Liver (tissue), 9 donors: ENCODE measurements around the gene CHD5. TPM values are rescaled to one million over a fixed set of nuclear protein-coding genes. Genes with fewer than 3 reads are reported as not detected.

Experiments used
- DNase-seq: peaks from one replicate; pipeline ENCODE4 v3.0.0-alpha.2; 2017; ENCODE audit warnings: low spot score
- H3K27ac ChIP-seq, 2 donors: one replicate each; pipeline ENCODE4 v1.7.0; 2013; ENCODE audit warnings: inconsistent platforms in 2 of 2, low read length in 2 of 2, control low read depth in 1 of 2, low read depth in 1 of 2, mild to moderate bottlenecking in 1 of 2
- H3K27me3 ChIP-seq, 4 donors: one replicate each; pipeline versions ENCODE4 v1.6.1 to v1.7.0; 2013; ENCODE audit warnings: low read length in 3 of 4, inconsistent platforms in 1 of 4, mild to moderate bottlenecking in 1 of 4, moderate library complexity in 1 of 4; ENCODE audit not compliant: control insufficient read depth in 4 of 4, insufficient read depth in 4 of 4
- H3K36me3 ChIP-seq, 4 donors: one replicate each; pipeline versions ENCODE4 v1.6.1 to v1.7.0; 2013; ENCODE audit warnings: low read length in 3 of 4, mild to moderate bottlenecking in 3 of 4, low read depth in 1 of 4, moderate library complexity in 1 of 4; ENCODE audit not compliant: control insufficient read depth in 4 of 4, insufficient read depth in 3 of 4
- H3K4me1 ChIP-seq, 4 donors: one replicate each; pipeline versions ENCODE4 v1.6.1 to v1.7.0; 2013; ENCODE audit warnings: low read length in 3 of 4, mild to moderate bottlenecking in 3 of 4, moderate library complexity in 1 of 4; ENCODE audit not compliant: control insufficient read depth in 4 of 4, insufficient read depth in 4 of 4
- H3K4me3 ChIP-seq, 3 donors: one replicate each; pipeline versions ENCODE4 v1.6.1 to v1.7.0; 2013; ENCODE audit warnings: low read length in 3 of 3, control low read depth in 1 of 3, low read depth in 1 of 3, mild to moderate bottlenecking in 1 of 3
- H3K9ac ChIP-seq, 2 donors: one replicate each; pipeline ENCODE4 v1.7.0; 2013; ENCODE audit warnings: low read length in 2 of 2, mild to moderate bottlenecking in 2 of 2, moderate library complexity in 2 of 2, control low read depth in 1 of 2, low read depth in 1 of 2
- H3K9me3 ChIP-seq, 4 donors: one replicate each; pipeline versions ENCODE4 v1.6.1 to v1.7.0; 2013; ENCODE audit warnings: low read length in 3 of 4; ENCODE audit not compliant: control insufficient read depth in 4 of 4
- EGR1 ChIP-seq, 2 donors: IDR thresholded peaks; 2 replicates each; pipeline ENCODE4 v1.6.1; 2016 to 2018; ENCODE audit warnings: antibody characterized with exemption in 2 of 2, low read depth in 2 of 2
- FOXA2 ChIP-seq: IDR thresholded peaks from 2 replicates; pipeline ENCODE4 v1.6.1; 2016; ENCODE audit warnings: antibody characterized with exemption
- GABPA ChIP-seq, 2 donors: IDR thresholded peaks in 1 of 2; conservative IDR thresholded peaks in 1 of 2; 2 replicates each; pipeline ENCODE4 v1.6.1; 2016; ENCODE audit warnings: antibody characterized with exemption in 2 of 2, mild to moderate bottlenecking in 1 of 2, moderate library complexity in 1 of 2
- HNF4A ChIP-seq, 2 donors: conservative IDR thresholded peaks; 2 replicates each; pipeline ENCODE4 v1.6.1; 2016; ENCODE audit warnings: antibody characterized with exemption in 2 of 2, mild to moderate bottlenecking in 2 of 2
- HNF4G ChIP-seq: IDR thresholded peaks from 2 replicates; pipeline ENCODE4 v1.6.1; 2016; ENCODE audit warnings: antibody characterized with exemption
- NR2F2 ChIP-seq: IDR thresholded peaks from 2 replicates; pipeline ENCODE4 v1.6.1; 2016; ENCODE audit warnings: antibody characterized with exemption
- RAD21 ChIP-seq, 2 donors: IDR thresholded peaks; 2 replicates each; pipeline ENCODE4 v1.6.1; 2016; ENCODE audit warnings: antibody characterized with exemption in 2 of 2, mild to moderate bottlenecking in 2 of 2
- RXRA ChIP-seq, 2 donors: IDR thresholded peaks; 2 replicates each; pipeline ENCODE4 v1.6.1; 2017 to 2018; ENCODE audit warnings: antibody characterized with exemption in 2 of 2, mild to moderate bottlenecking in 1 of 2
- SP1 ChIP-seq: IDR thresholded peaks from 2 replicates; pipeline ENCODE4 v1.6.1; 2018; ENCODE audit warnings: antibody characterized with exemption, mild to moderate bottlenecking
- YY1 ChIP-seq: IDR thresholded peaks from 2 replicates; pipeline ENCODE4 v1.6.1; 2016; ENCODE audit warnings: antibody characterized with exemption, mild to moderate bottlenecking
- WGBS: extraction: QIAGEN DNeasy Blood & Tissue Kit; methylation state at CpG from one replicate; pipeline ENCODE4 v1.1.7; 2013; 5-methylcytosine and 5-hydroxymethylcytosine counted together
- polyA plus RNA-seq, 2 donors: library from polyadenylated mRNA; stranded (reverse) in 1 of 2; unstranded in 1 of 2; fragments of 200-250 nt in 1 of 2; fragments of >200 nt in 1 of 2; fragmentation: Nextera tagmentation in 1 of 2; extraction: Ambion mirVana in 1 of 2; gene quantifications; one replicate each; pipeline versions ENCODE4 v1.2.1 to v1.2.3, GENCODE V29; 2013 to 2015
- total RNA-seq, 2 donors: library from RNA; depleted of rRNA; stranded (reverse); fragments of >200 nt; gene quantifications; one replicate each; pipeline ENCODE4 v1.2.3, GENCODE V29; 2014
- TF ChIP-seq, protein P1 (sequence below): IDR thresholded peaks from 2 replicates; pipeline ENCODE4 v1.6.1; 2016; ENCODE audit warnings: antibody characterized with exemption, mild to moderate bottlenecking
- TF ChIP-seq, protein P2 (sequence below): IDR thresholded peaks from 2 replicates; pipeline ENCODE4 v1.6.1; 2016; ENCODE audit warnings: antibody characterized with exemption
- TF ChIP-seq, protein P3 (sequence below): IDR thresholded peaks from 2 replicates; pipeline ENCODE4 v1.6.1; 2016; ENCODE audit warnings: antibody characterized with exemption
- donor health status: healthy.
- donor health status: healthy.
- donor health status: healthy.
- donor health status: healthy.
- donor health status: healthy.

The CHD5 gene
- total and polyA plus RNA-seq, 4 donors: under 0.01 to 0.08 TPM; not detected in 2

DNA sequence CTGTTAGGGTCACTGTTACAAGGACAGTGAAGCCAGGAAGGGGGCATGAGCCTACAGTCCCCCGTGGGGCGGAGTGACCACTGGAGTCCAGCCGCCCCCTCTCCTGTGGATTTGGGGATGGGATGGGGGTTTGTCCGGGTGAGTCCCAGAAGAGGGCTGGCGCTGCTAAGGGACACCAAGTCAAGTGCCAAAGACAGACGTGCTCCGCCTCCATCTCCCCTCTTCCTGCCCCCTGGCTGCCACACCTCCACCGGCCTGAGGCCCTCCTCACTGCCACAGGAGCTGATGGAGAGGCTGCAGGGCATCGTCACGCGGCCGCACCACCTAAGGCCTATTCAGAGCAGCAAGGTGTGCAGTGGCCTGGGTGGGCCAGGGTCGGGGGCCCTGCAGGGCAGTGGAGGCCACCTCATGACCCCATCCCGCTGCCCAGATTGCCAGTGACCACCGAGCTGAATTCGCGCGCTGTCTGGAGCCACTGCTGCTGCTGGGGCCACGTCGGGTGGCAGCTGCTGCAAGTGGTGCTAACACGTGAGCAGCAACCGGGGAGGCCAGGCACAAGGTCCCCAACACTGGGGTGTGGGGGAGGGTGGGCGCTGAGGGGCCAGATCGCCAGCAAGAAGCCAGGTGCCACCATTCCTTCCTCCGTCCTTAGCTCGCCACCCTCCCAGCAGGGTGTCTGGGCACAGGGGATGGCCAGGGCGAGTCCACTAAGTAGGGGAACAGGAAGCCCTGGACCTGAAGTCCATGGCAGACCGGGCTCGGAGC lies 30.7 kb upstream of the CHD5 start:
- peaks cover 0 to 14% (median 7%) of the 10 kb centered on the region in 4 donors for H3K36me3 ChIP-seq
- peaks cover 0 to 17% (median 6%) of the 10 kb centered on the region in 4 donors for H3K4me1 ChIP-seq
- H3K27me3 ChIP-seq: no peaks in the 10 kb centered on the region
- WGBS: 96% methylated on average over 29 of the region's 29 CpGs
- no peak overlapping the region for H3K4me3 ChIP-seq
- no peaks in the 10 kb centered on the region for H3K9me3 ChIP-seq
- TF ChIP-seq, protein P1, sequence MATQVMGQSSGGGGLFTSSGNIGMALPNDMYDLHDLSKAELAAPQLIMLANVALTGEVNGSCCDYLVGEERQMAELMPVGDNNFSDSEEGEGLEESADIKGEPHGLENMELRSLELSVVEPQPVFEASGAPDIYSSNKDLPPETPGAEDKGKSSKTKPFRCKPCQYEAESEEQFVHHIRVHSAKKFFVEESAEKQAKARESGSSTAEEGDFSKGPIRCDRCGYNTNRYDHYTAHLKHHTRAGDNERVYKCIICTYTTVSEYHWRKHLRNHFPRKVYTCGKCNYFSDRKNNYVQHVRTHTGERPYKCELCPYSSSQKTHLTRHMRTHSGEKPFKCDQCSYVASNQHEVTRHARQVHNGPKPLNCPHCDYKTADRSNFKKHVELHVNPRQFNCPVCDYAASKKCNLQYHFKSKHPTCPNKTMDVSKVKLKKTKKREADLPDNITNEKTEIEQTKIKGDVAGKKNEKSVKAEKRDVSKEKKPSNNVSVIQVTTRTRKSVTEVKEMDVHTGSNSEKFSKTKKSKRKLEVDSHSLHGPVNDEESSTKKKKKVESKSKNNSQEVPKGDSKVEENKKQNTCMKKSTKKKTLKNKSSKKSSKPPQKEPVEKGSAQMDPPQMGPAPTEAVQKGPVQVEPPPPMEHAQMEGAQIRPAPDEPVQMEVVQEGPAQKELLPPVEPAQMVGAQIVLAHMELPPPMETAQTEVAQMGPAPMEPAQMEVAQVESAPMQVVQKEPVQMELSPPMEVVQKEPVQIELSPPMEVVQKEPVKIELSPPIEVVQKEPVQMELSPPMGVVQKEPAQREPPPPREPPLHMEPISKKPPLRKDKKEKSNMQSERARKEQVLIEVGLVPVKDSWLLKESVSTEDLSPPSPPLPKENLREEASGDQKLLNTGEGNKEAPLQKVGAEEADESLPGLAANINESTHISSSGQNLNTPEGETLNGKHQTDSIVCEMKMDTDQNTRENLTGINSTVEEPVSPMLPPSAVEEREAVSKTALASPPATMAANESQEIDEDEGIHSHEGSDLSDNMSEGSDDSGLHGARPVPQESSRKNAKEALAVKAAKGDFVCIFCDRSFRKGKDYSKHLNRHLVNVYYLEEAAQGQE: no peak
- no peak for TF ChIP-seq HNF4G
- no peak for TF ChIP-seq YY1
- TF ChIP-seq HNF4A (conservative IDR thresholded peaks at IDR 0.05): no peak
- TF ChIP-seq, protein P2, sequence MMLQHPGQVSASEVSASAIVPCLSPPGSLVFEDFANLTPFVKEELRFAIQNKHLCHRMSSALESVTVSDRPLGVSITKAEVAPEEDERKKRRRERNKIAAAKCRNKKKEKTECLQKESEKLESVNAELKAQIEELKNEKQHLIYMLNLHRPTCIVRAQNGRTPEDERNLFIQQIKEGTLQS: no peak
- no peak for TF ChIP-seq FOXA2
- TF ChIP-seq SP1: no peak
- no peak for TF ChIP-seq GABPA (IDR thresholded peaks at IDR 0.05 in 1 of 2, conservative IDR thresholded peaks at IDR 0.05 in 1 of 2)
- TF ChIP-seq RXRA (IDR thresholded peaks at IDR 0.05): no peak
- TF ChIP-seq EGR1 (IDR thresholded peaks at IDR 0.05; ENCODE audit: low read depth in 2 of 2): no peak
- H3K27ac ChIP-seq: no peak overlapping the region
- no peak for DNase-seq
- no peak overlapping the region for H3K9ac ChIP-seq

DNA sequence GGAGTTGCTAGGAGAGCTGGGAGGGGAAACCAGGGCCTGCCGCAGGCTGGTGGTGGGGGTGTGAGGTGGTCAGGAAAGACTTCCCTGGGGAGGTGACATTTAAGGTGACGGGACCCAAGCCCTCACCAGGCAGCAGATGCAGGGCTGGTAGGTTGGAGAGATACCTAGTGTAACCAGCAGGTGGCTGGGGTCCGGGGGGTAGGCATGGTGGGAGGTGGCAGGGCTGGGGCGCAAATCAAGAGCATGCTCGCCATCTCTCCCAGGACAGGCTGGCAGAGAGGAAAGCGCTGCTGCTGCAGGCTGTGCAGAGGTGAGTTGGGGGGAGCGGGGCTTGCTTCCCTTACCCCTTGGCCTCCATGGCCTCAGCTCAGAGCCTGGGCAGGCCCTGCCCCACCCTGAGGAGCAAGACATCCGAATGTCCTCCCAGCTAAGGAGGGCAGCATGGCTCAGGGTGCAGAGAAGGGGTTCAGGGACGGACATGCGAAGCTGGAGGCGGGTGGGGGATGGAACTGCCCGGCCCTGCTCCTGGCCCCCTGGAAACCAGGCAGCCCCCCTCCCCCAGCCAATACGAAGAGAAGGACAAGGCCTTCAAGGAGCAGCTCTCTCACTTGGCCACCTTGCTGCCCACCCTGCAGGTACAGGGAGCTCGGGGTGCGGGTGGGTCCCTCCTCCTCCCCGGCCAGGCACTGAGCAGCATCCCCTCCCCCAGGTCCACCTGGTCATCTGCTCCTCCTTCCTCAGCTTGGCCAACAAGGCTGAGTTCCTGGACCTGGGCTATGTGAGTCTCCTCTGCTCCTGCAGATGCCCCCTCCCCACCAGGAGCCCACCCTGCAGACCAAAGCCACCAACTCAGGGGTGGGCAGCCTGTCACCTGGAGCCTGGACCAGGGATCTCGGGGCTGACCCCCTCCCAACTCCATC lies 29.8 kb upstream of the CHD5 start:
- Histone ChIP-seq H3K4me3 (no peak overlapping the region), H3K9ac (no peak overlapping the region), H3K27ac (no peak overlapping the region), H3K9me3 (no peaks in the 10 kb centered on the region), H3K36me3 (peaks cover 0 to 11% (median 7%) of the 10 kb centered on the region in 4 donors), H3K27me3 (no peaks in the 10 kb centered on the region), H3K4me1 (peaks cover under 1 to 25% (median 8%) of the 10 kb centered on the region in 4 donors)
- TF ChIP-seq RXRA (IDR thresholded peaks at IDR 0.05) (no peak), FOXA2 (no peak), RAD21 (IDR thresholded peaks at IDR 0.05) (no peak), NR2F2 (no peak), EGR1 (IDR thresholded peaks at IDR 0.05; ENCODE audit: low read depth in 2 of 2) (no peak), YY1 (no peak), GABPA (IDR thresholded peaks at IDR 0.05 in 1 of 2, conservative IDR thresholded peaks at IDR 0.05 in 1 of 2) (no peak)
- TF ChIP-seq, protein P1: no peak
- TF ChIP-seq, protein P3, sequence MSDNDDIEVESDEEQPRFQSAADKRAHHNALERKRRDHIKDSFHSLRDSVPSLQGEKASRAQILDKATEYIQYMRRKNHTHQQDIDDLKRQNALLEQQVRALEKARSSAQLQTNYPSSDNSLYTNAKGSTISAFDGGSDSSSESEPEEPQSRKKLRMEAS: no peak
- WGBS: 93% methylated on average over 17 of the region's 17 CpGs
- no peak for DNase-seq
